GM15510 (cell line): ENCODE results near the gene RMC1.

Source experiments
- POLR2A ChIP-seq: IDR thresholded peaks from 3 replicates; pipeline ENCODE4 v1.6.1; 2011; ENCODE audit warnings: borderline replicate concordance; ENCODE audit not compliant: insufficient read length; ENCODE audit errors: extremely low read depth

Gene RMC1

DNA sequence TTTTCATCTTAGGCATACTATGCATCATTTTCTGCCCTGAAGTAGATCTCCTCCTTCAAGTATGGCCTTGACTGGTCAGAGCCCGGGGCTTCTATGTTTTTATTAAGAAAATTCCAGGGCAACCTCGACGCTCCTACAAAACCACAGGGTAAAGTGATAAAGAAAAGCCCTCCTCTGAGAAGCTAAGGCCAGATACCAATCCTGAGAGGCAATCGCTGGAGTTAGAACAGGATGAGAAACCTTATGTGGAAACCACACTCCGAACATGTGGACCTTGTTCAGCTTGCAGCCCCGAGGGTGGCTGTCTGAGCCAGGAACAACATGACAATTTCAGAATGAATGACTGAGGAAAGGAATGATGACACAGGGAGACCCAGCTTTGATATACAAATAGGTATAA lies 35.6 kb downstream of the RMC1 start:
- no peak for TF ChIP-seq POLR2A

DNA sequence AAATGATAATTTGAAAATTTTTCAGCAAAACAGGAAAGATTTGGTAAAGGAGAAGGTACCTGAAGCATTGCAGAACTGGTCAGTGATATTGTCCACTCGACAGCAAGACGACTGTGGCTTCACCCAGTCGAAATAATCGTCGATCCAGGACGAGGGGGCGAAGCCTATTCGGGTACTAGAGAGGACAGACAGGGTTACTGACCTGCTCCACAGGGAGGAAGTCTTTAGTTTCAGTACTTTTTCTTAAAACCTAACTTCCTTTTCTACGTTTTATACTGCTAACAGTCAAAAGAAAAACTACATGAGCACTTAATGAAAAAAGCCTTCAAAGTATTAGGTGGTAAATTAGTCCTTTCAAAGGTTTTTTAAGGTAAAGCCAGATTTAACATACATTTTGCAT lies 36.0 kb downstream of the RMC1 start:
- no peak for TF ChIP-seq POLR2A

DNA sequence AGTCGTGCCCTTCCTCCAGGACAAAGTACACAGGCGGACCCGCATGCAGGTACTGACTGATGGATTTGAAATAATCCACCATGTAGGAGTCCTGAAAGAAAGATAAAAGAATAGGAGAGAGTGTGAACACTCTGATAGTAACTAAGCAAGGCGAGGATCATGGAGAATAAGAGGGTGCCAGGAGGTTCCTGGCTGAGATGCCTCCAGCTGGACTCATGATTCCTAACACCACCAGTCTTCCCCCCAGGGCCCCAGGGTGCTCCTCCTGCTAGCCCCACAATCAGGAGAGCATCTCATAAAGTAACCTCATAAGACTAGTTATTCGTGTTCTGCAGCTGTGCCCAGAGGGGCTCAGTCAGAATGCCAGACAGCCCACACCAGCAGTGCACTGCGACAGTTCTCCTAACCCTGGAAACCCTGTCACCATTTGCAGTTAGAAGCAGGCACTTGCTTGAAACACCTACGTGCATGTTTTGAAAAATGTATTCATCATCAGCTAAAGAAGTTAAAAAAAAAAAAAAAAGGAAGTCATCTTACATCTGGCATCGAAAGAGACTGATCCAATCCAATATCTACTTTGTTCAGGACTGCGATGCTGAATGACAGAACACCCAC lies 36.7 kb downstream of the RMC1 start:
- no peak for TF ChIP-seq POLR2A

DNA sequence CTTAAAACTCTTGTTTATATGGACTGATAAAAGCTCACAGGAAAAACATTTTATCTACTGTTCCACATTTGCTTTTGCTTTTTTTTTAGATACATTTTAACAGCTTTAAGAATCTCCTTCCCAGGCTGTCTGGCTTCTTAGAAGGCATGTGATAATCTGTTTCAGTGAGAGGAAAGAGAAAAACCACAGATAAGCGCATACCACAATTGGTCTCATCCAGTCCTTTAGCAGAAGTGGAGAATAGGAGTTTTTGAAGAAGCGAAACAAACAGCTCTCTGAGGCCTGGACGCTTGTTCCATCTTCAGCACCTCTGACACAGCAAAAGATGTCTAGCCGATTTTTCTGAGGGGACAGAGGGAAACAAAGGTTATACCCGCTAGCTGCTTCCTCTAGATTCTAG lies 37.6 kb downstream of the RMC1 start:
- TF ChIP-seq POLR2A, result no peak

DNA sequence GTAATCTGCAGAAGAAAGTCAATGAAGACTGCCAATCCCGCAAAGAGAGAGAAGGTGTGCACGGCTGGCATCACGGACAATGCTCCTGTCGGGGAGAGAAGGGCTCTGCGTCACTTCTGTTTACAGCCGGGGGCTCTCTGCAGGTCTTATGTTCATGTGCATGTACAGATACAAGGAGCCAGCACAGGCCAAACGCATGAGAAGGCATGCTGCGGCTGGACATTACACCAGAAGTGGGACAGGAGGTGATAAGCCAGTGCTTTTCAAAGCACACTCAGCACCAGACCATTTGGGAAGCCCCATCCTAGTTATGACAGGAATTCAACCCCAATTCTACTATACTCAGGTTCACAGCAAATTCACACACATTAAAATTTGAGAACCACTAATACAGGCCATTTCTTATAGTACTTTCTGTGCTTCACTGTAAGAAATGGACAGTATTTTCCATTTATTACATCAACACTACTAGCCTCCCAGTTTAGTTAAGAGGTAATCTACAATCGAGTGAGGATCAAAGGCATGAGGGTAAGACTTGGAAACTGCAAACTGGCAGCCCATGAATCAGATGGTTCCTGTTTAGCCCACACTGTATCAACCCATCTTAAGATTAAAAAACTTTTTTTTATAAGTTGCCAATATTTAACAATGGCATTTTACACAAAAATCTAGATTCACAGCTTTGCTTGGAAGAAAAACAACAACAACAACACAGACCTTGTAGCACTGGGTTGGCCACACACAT lies 38.2 kb downstream of the RMC1 start:
- no peak for TF ChIP-seq POLR2A

DNA sequence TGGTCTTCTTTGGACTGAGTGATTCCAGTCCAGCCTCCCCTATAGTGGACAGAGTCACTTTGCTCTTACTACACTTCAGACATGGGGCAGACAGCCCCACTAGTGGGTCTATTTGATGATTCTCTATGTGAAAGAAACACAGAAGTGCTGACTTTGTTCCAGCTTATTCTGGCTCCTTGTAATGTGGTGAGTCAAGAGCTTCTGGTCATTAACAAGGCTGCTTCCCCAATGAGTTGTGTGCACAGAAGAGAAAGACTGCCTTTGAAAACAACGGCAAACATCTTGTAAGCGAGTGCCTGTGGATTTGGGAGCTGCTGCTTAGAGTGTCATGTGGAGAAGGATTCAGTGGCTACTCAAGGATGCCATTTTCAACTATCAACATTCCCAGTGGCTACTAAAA lies 39.1 kb downstream of the RMC1 start:
- no peak for TF ChIP-seq POLR2A

DNA sequence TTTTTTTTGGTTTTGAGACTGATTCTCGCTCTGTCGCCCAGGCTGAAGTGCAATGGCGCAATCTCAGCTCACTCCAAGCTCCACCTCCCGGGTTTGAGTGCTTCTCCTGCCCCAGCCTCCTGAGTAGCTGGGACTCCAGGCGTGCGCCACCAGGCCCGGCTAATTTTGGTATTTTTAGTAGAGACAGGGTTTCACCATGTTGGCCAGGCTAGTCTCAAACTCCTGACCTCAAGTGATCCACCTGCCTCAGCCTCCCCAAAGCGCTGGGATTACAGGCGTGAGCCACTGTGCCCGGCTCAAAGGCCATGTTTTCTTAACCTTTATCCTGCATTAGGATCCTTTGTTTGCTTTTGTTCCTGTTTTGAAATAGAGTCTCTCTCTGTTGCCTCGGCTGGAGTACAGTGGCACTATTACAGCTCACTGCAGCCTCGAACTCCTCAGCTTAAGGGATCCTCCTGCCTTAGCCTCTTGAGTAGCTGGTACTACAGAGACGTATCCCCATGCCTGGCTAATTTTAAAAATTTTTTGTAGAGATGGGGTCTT lies 42.0 kb downstream of the RMC1 start:
- no peak for TF ChIP-seq POLR2A

DNA sequence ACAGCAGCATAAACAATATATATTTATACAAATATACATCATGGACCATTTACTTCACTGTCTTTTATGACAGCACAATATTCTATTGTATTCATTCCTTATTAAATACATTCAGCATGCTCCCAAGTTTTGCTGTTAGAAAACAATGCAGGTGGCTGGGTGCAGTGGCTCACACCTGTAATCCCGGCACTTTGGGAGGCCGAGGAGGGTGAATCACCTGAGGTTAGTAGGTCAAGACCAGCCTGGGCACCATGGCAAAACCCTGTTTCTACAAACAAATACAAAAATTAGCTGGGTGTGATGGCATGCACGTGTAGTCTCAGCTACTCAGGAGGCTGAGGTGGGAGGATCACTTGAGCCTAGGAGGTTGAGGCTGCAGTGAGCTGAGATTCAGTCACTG lies 44.0 kb downstream of the RMC1 start:
- TF ChIP-seq POLR2A, result no peak

DNA sequence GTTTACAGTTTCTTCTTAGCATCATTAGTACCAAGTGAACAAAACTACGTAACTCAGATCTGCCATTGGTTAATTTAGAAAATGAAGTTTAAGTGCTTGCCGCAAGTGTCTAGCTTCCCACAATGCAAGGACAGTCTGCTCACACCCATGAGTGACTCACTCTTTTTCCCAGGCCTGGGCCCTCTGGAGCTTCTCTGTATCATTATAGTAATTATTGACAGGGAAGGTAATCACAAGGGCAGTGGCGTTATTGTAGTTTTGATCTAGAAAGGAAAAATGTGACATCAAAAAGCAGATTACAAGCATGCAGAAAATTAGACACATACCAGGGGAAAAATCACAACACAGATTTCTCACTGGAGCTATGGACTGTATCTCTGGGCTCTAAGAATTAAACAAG lies 44.5 kb downstream of the RMC1 start:
- no peak for TF ChIP-seq POLR2A

DNA sequence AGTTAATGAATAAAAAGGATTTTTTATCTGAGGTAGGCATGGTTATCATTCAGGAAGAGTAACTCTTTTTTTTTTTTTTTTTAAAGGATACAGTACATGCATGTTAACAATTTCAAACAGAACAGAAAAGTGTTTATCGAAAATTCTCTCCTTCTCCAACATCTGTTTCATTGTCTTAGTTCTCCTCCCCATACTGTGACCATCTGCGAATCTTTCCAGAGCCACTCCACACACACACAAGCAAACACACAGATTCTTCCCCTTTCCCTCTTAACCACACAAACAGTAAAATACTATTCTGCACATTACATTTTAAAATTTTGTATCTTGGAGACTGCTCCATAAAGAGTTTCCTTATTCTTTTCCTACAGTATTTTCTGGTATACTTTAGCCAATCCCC lies 45.0 kb downstream of the RMC1 start:
- no peak for TF ChIP-seq POLR2A

DNA sequence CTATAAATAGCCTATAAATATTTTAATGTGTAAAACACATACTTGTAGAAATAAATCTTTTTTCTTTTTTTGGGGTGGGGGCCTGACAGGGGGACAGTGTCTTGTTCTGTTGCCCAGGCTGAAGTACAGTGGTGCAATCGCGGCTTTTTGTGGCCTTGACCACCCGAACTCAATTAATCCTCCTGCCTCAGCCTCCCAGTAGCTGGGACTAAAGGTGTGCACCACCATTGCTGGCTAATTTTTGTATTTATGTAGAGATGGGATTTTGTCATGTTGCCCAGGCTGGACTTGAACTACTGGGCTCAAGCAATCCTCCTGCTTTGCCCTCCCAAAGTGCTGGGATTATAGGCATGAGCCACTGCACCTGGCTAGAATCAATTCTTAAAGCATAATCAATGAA lies 45.4 kb downstream of the RMC1 start:
- no peak for TF ChIP-seq POLR2A

DNA sequence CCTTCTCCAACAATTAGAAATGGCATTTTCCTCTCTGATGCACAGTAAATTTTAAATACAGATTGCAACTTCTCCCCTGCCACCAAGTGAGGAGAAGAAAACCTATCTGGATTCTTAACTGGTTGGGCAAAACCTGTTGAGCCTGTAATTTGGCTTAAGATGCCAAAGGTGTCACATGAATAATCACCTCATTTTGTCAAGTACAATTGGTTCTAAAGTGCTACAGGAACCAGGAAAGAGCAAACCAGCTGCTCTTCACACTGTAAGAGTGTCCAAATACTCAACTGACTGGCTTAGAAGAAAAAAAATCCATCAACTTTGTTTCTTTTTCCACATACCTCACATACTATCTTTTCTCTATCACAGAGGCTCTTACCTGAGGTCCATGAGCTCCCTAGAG lies 47.6 kb downstream of the RMC1 start:
- TF ChIP-seq POLR2A, result no peak

DNA sequence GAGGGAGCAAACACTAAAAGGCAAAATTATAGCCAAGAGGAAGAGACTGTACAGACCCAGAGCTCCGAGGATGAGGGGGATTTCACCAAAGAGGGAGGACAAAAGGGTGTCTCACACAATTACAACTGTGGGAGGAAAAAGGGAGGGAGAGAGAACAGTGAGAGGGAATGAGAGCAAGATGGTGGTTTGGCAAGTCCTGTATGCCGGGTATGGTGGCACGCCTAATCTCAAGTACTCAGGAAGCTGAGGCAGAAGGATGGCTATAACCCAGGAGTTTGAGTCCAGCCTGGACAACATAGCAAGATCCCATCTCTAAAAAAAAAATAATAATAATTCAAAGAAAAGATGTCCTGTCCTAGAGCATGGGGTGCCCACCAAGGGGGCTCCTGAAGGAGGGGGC lies 48.7 kb downstream of the RMC1 start:
- no peak for TF ChIP-seq POLR2A

DNA sequence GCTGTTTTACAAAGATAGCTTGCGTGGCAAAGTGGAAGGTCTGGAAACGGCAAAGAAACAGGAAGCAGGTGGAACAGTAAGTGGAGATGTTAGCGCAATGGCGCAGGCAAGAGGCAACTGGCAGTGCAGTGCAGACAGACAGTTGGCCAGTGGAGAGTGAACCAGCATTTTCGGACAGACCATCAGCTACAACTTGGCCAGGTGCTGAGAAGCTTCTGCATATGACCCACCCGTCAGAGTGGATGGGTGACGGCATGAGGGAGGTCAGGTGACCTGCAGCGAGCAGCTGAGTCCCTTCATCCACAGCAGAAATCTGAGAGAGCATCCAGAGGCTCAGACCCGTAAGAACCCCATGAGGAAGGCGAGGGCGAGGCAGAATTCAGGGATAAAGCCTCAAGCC lies 49.2 kb downstream of the RMC1 start:
- TF ChIP-seq POLR2A, result no peak

DNA sequence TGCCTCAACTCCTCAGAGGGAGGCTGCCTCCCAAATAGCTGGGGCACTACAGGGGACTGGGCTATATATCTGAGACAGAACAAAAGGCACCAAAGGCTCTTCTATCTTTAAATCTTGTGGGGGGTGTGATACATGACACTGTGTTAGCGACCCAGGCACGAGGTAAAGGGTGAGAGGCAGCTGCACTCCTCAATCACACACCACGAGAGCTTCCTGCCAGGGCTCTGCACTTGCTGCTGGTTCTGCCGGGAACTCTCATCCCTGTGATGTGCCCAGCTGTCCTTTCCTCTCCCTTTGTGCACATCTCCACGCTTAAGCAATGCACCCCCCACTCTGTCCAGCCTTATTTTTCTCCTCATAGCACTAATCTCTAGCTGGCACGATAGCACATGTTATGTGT lies 50.6 kb downstream of the RMC1 start:
- TF ChIP-seq POLR2A, result no peak

DNA sequence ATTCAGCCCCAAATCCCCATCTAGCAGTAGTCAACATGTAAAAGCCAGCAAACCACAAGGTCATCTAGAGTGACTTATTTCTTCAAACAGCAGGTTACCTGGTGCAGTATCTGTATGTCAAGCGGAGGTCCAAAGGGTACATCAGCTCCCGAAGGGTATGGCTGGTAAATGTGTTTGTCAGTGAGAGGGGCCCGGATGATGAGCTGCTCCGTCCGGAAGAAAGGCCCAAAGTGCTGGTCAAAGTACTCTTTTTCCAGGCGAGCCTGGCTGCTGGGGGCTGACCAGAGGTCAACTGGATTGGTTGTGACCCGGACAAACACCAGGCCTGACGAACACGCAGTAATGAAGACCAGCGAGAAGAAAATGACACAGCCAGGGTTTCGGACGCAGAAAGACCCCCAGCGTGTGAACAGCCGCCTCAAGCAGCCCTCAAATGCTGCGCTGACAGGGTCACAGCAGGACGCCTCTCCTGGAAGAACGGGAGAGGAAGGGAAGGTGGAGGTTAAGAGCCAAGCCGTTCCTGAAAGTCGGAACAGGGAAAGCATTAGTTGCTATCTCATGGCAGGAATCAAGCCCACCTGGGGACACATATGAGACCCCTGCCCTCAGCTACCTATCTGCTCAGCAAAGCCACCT lies 53.0 kb downstream of the RMC1 start:
- no peak for TF ChIP-seq POLR2A
